Measurements from ENCODE around the gene PCSK6. TPM values are rescaled to one million over a fixed set of nuclear protein-coding genes. Genes with fewer than 3 reads are reported as not detected.
A peak's percentile ranks its signal among the peaks of the same experiment; 100 is the strongest.
"Not testable (repeated sequence)": the region's sequence is repeated elsewhere in the genome, so short reads cannot be mapped to it uniquely, and the experiment has no call there.

The PCSK6 gene
- polyA plus RNA-seq, 3 donors: 0.05 to 0.10 TPM; not detected in 1

GRCh38 chr15:101338502-101339057 is 150.9 kb downstream of the PCSK6 start:
- peaks cover 8 to 27% (median 12%) of the 10 kb centered on the region in 7 donors for H3K9me3 Mint-ChIP-seq
- H3K79me2 ChIP-seq (ENCODE audit: insufficient read depth, low read length): no peaks in the 10 kb centered on the region
- no peaks in the 10 kb centered on the region for H3K36me3 ChIP-seq (replicated peaks in 1 of 2; ENCODE audit: control insufficient read depth in 1 of 2, insufficient read depth in 2 of 2, low read length in 2 of 2)
- WGBS (ENCODE audit: insufficient coverage): no CpG with 5 or more reads among the region's 1 CpG
- peaks cover 11 to 25% (median 24%) of the 10 kb centered on the region in 3 donors for H3K27me3 Mint-ChIP-seq (ENCODE audit: low read depth in 3 of 3)
- no peak for DNase-seq
- H3K4me1 Mint-ChIP-seq: peaks cover 5% of the 10 kb centered on the region
- no peak overlapping the region for H2AFZ ChIP-seq (ENCODE audit: insufficient read depth, low read depth, low read length, poor library complexity, severe bottlenecking)
- no peak overlapping the region for H3K9ac ChIP-seq (ENCODE audit: insufficient read depth, low read length, poor library complexity, severe bottlenecking)
- H3K4me3 Mint-ChIP-seq: no peak overlapping the region
- H3K36me3 Mint-ChIP-seq: peaks cover 0 to 2% of the 10 kb centered on the region in 2 donors
- intact Hi-C loops (cut with micrococcal nuclease): no loop called here
- H3K9me3 ChIP-seq (replicated peaks in 1 of 2; ENCODE audit: control insufficient read depth in 1 of 2, insufficient read depth in 1 of 2, low read length in 2 of 2): peaks cover 19 to 22% of the 10 kb centered on the region in 2 donors
- H3K27me3 ChIP-seq (ENCODE audit: control insufficient read depth in 2 of 2, insufficient read depth in 2 of 2, low read length in 2 of 2): peaks cover 2 to 10% of the 10 kb centered on the region in 2 donors
- H3K4me3 ChIP-seq (replicated peaks in 1 of 3; ENCODE audit: low read depth in 2 of 3, low read length in 3 of 3): no peak overlapping the region
- peaks cover 4 to 10% of the 10 kb centered on the region in 2 donors for H3K4me1 ChIP-seq (ENCODE audit: control insufficient read depth in 1 of 2, insufficient read depth in 2 of 2, low read length in 2 of 2)
- no peak overlapping the region for H3K27ac ChIP-seq (ENCODE audit: low read depth in 1 of 2, low read length in 2 of 2)
- no peak overlapping the region for H3K27ac Mint-ChIP-seq
- H3K4me2 ChIP-seq (replicated peaks; ENCODE audit: extremely low read depth, low read length, poor library complexity, severe bottlenecking): no peak overlapping the region
- no peaks in the 10 kb centered on the region for H4K20me1 ChIP-seq (ENCODE audit: insufficient read depth, low read length)
- no peak for TF ChIP-seq CTCF (IDR thresholded peaks at IDR 0.05)

- peaks cover 4 to 10% of the 10 kb centered on the region in 2 donors for H3K4me1 ChIP-seq (ENCODE audit: control insufficient read depth in 1 of 2, insufficient read depth in 2 of 2, low read length in 2 of 2)
- H3K4me3 ChIP-seq (replicated peaks in 1 of 3; ENCODE audit: low read depth in 2 of 3, low read length in 3 of 3): no peak overlapping the region
- H3K4me1 Mint-ChIP-seq: peaks cover 5% of the 10 kb centered on the region
- H3K27me3 ChIP-seq (ENCODE audit: control insufficient read depth in 2 of 2, insufficient read depth in 2 of 2, low read length in 2 of 2): peaks cover 2 to 10% of the 10 kb centered on the region in 2 donors
- no peak overlapping the region for H3K4me3 Mint-ChIP-seq
- no peaks in the 10 kb centered on the region for H3K36me3 ChIP-seq (replicated peaks in 1 of 2; ENCODE audit: control insufficient read depth in 1 of 2, insufficient read depth in 2 of 2, low read length in 2 of 2)
- H2AFZ ChIP-seq (ENCODE audit: insufficient read depth, low read depth, low read length, poor library complexity, severe bottlenecking): no peak overlapping the region
- TF ChIP-seq CTCF (IDR thresholded peaks at IDR 0.05): no peak
- H3K9ac ChIP-seq (ENCODE audit: insufficient read depth, low read length, poor library complexity, severe bottlenecking): no peak overlapping the region
- 35% methylated on average over 4 of the region's 7 CpGs for WGBS (ENCODE audit: insufficient coverage)
- no peak overlapping the region for H3K4me2 ChIP-seq (replicated peaks; ENCODE audit: extremely low read depth, low read length, poor library complexity, severe bottlenecking)
- no peaks in the 10 kb centered on the region for H3K79me2 ChIP-seq (ENCODE audit: insufficient read depth, low read length)
- no peak overlapping the region for H3K27ac Mint-ChIP-seq
- H3K9me3 ChIP-seq (replicated peaks in 1 of 2; ENCODE audit: control insufficient read depth in 1 of 2, insufficient read depth in 1 of 2, low read length in 2 of 2): peaks cover 24 to 28% of the 10 kb centered on the region in 2 donors
- no peak overlapping the region for H3K27ac ChIP-seq (ENCODE audit: low read depth in 1 of 2, low read length in 2 of 2)
- H3K27me3 Mint-ChIP-seq (ENCODE audit: low read depth in 3 of 3): peaks cover 11 to 23% (median 23%) of the 10 kb centered on the region in 3 donors
- peaks cover 11 to 30% (median 17%) of the 10 kb centered on the region in 7 donors for H3K9me3 Mint-ChIP-seq
- intact Hi-C loops (cut with micrococcal nuclease): no loop called here
- H4K20me1 ChIP-seq (ENCODE audit: insufficient read depth, low read length): no peaks in the 10 kb centered on the region
- DNase-seq: no peak
- H3K36me3 Mint-ChIP-seq: peaks cover 0 to 2% of the 10 kb centered on the region in 2 donors
Observed at GRCh38 chr15:101337976-101338375, 151.5 kb downstream of the PCSK6 start.

- H3K27ac Mint-ChIP-seq: peak overlapping the region in 3 of 7 donors; percentile 24 to 59 (median 35)
- WGBS (ENCODE audit: insufficient coverage): 43% methylated on average over 2 of the region's 16 CpGs
- H3K36me3 Mint-ChIP-seq; H3K36me3 ChIP-seq (replicated peaks in 1 of 2; ENCODE audit: control insufficient read depth in 1 of 2, insufficient read depth in 2 of 2, low read length in 2 of 2); H3K9ac ChIP-seq (ENCODE audit: insufficient read depth, low read length, poor library complexity, severe bottlenecking); H3K4me1 Mint-ChIP-seq; H3K4me1 ChIP-seq (ENCODE audit: control insufficient read depth in 1 of 2, insufficient read depth in 2 of 2, low read length in 2 of 2); intact Hi-C loops (cut with micrococcal nuclease); H3K79me2 ChIP-seq (ENCODE audit: insufficient read depth, low read length); H3K4me3 Mint-ChIP-seq; H3K4me2 ChIP-seq (replicated peaks; ENCODE audit: extremely low read depth, low read length, poor library complexity, severe bottlenecking); H4K20me1 ChIP-seq (ENCODE audit: insufficient read depth, low read length); H2AFZ ChIP-seq (ENCODE audit: insufficient read depth, low read depth, low read length, poor library complexity, severe bottlenecking): not testable (repeated sequence)
- H3K27me3 Mint-ChIP-seq (ENCODE audit: low read depth in 3 of 3): peaks cover 15 to 35% (median 19%) of the 10 kb centered on the region in 3 donors
- peak in 2 of 3 donors; percentile 19 to 34 for DNase-seq
- H3K9me3 Mint-ChIP-seq: peaks cover 11 to 29% (median 18%) of the 10 kb centered on the region in 7 donors
- Histone ChIP-seq H3K9me3 (replicated peaks in 1 of 2; ENCODE audit: control insufficient read depth in 1 of 2, insufficient read depth in 1 of 2, low read length in 2 of 2) (peaks cover 28 to 30% of the 10 kb centered on the region in 2 donors), H3K27ac (ENCODE audit: low read depth in 1 of 2, low read length in 2 of 2) (peak overlapping the region; percentile 29 to 69), H3K27me3 (ENCODE audit: control insufficient read depth in 2 of 2, insufficient read depth in 2 of 2, low read length in 2 of 2) (peaks cover 2 to 12% of the 10 kb centered on the region in 2 donors), H3K4me3 (replicated peaks in 1 of 3; ENCODE audit: low read depth in 2 of 3, low read length in 3 of 3) (peak overlapping the region in 1 of 3 experiments; percentile 22)
Observed at GRCh38 chr15:101333907-101334789, 155.4 kb downstream of the PCSK6 start.

Data from CD14-positive monocyte (primary cell).